Measurements from ENCODE around the gene LIG1. TPM values are rescaled to one million over a fixed set of nuclear protein-coding genes. Genes with fewer than 3 reads are reported as not detected.
A peak's percentile ranks its signal among the peaks of the same experiment; 100 is the strongest.
"Not testable (repeated sequence)": the region's sequence is repeated elsewhere in the genome, so short reads cannot be mapped to it uniquely, and the experiment has no call there.

LIG1 gene
- total RNA-seq, 2 experiments from 2014 or later, result 172 to 279 TPM

- Histone ChIP-seq H3K27ac (ENCODE audit: low read depth, low read length, poor library complexity, severe bottlenecking) (no peak overlapping the region), H3K4me3 (ENCODE audit: low read depth, low read length, poor library complexity, severe bottlenecking) (no peak overlapping the region), H3K4me2 (ENCODE audit: low read length) (no peak overlapping the region), H4K20me1 (ENCODE audit: insufficient read depth, low read length) (no peaks in the 10 kb centered on the region), H3K36me3 (ENCODE audit: insufficient read depth, low read length) (no peaks in the 10 kb centered on the region), H2AFZ (ENCODE audit: low read length) (no peak overlapping the region), H3K9me2 (ENCODE audit: insufficient read depth, low read length) (no peaks in the 10 kb centered on the region), H3K79me2 (ENCODE audit: insufficient read depth, low read depth, low read length) (no peaks in the 10 kb centered on the region), H3K4me1 (ENCODE audit: insufficient read depth, low read length, poor library complexity, severe bottlenecking) (no peaks in the 10 kb centered on the region), H3K9me3 (ENCODE audit: low read length) (no peaks in the 10 kb centered on the region)
- ChIA-PET POLR2A (interaction anchor here (0.5 kb wide), 1 partner anchor 64 kb away, joined by 3 read pairs; no protein-coding TSS in a partner anchor), CTCF (ENCODE audit: unreplicated experiment) (no interaction called here)
- TF ChIP-seq CTCF (conservative IDR thresholded peaks at IDR 0.05; ENCODE audit: low read length) (peak; percentile 60), EZH2phosphoT487 (IDR thresholded peaks at IDR 0.05; ENCODE audit: borderline replicate concordance, low read depth, low read length) (no peak)
- intact Hi-C loops (cut with micrococcal nuclease; ENCODE audit: unreplicated experiment), result no loop called here
- DNase-seq (ENCODE audit: low spot score), result peak; percentile 11
- no TSS peak for BruUV-seq (replicated peaks)
Observed at GRCh38 chr19:48085904-48086864, 84.0 kb downstream of the LIG1 start.

GRCh38 chr19:48085076-48085475 lies 85.1 kb downstream of the LIG1 start:
- CTCF ChIA-PET (ENCODE audit: unreplicated experiment), result no interaction called here
- H3K36me3 ChIP-seq (ENCODE audit: insufficient read depth, low read length), result no peaks in the 10 kb centered on the region
- no peak for DNase-seq (ENCODE audit: low spot score)
- no peak overlapping the region for H3K4me2 ChIP-seq (ENCODE audit: low read length)
- no peaks in the 10 kb centered on the region for H3K4me1 ChIP-seq (ENCODE audit: insufficient read depth, low read length, poor library complexity, severe bottlenecking)
- intact Hi-C loops (cut with micrococcal nuclease; ENCODE audit: unreplicated experiment), result no loop called here
- no peak overlapping the region for H3K27ac ChIP-seq (ENCODE audit: low read depth, low read length, poor library complexity, severe bottlenecking)
- no peak overlapping the region for H2AFZ ChIP-seq (ENCODE audit: low read length)
- no peak for TF ChIP-seq EZH2phosphoT487 (IDR thresholded peaks at IDR 0.05; ENCODE audit: borderline replicate concordance, low read depth, low read length)
- TF ChIP-seq CTCF (conservative IDR thresholded peaks at IDR 0.05; ENCODE audit: low read length), result no peak
- POLR2A ChIA-PET, result no interaction called here
- H3K9me2 ChIP-seq (ENCODE audit: insufficient read depth, low read length), result no peaks in the 10 kb centered on the region
- no peak overlapping the region for H3K4me3 ChIP-seq (ENCODE audit: low read depth, low read length, poor library complexity, severe bottlenecking)
- BruUV-seq (replicated peaks), result no TSS peak
- no peaks in the 10 kb centered on the region for H3K79me2 ChIP-seq (ENCODE audit: insufficient read depth, low read depth, low read length)
- H4K20me1 ChIP-seq (ENCODE audit: insufficient read depth, low read length), result no peaks in the 10 kb centered on the region
- no peaks in the 10 kb centered on the region for H3K9me3 ChIP-seq (ENCODE audit: low read length)

GRCh38 chr19:48081106-48081505 lies 89.0 kb downstream of the LIG1 start:
- TF ChIP-seq EZH2phosphoT487 (IDR thresholded peaks at IDR 0.05; ENCODE audit: borderline replicate concordance, low read depth, low read length) (no peak), CTCF (conservative IDR thresholded peaks at IDR 0.05; ENCODE audit: low read length) (no peak)
- ChIA-PET CTCF (ENCODE audit: unreplicated experiment) (no interaction called here), POLR2A (no interaction called here)
- no TSS peak for BruUV-seq (replicated peaks)
- no peak for DNase-seq (ENCODE audit: low spot score)
- Histone ChIP-seq H3K9me2 (ENCODE audit: insufficient read depth, low read length) (no peaks in the 10 kb centered on the region), H3K9me3 (ENCODE audit: low read length) (no peaks in the 10 kb centered on the region), H2AFZ (ENCODE audit: low read length) (no peak overlapping the region), H3K4me2 (ENCODE audit: low read length) (no peak overlapping the region), H4K20me1 (ENCODE audit: insufficient read depth, low read length) (no peaks in the 10 kb centered on the region), H3K4me3 (ENCODE audit: low read depth, low read length, poor library complexity, severe bottlenecking) (no peak overlapping the region), H3K36me3 (ENCODE audit: insufficient read depth, low read length) (no peaks in the 10 kb centered on the region), H3K79me2 (ENCODE audit: insufficient read depth, low read depth, low read length) (no peaks in the 10 kb centered on the region), H3K27ac (ENCODE audit: low read depth, low read length, poor library complexity, severe bottlenecking) (no peak overlapping the region), H3K4me1 (ENCODE audit: insufficient read depth, low read length, poor library complexity, severe bottlenecking) (no peaks in the 10 kb centered on the region)
- intact Hi-C loops (cut with micrococcal nuclease; ENCODE audit: unreplicated experiment), result no loop called here

GRCh38 chr19:48070177-48070769 lies 99.9 kb downstream of the LIG1 start:
- H4K20me1 ChIP-seq (ENCODE audit: insufficient read depth, low read length); CTCF ChIA-PET (ENCODE audit: unreplicated experiment); BruUV-seq (replicated peaks); H3K4me3 ChIP-seq (ENCODE audit: low read depth, low read length, poor library complexity, severe bottlenecking); POLR2A ChIA-PET; DNase-seq (ENCODE audit: low spot score); intact Hi-C loops (cut with micrococcal nuclease; ENCODE audit: unreplicated experiment); H2AFZ ChIP-seq (ENCODE audit: low read length); H3K36me3 ChIP-seq (ENCODE audit: insufficient read depth, low read length); H3K79me2 ChIP-seq (ENCODE audit: insufficient read depth, low read depth, low read length); H3K27ac ChIP-seq (ENCODE audit: low read depth, low read length, poor library complexity, severe bottlenecking); H3K4me1 ChIP-seq (ENCODE audit: insufficient read depth, low read length, poor library complexity, severe bottlenecking); H3K4me2 ChIP-seq (ENCODE audit: low read length); H3K9me3 ChIP-seq (ENCODE audit: low read length); H3K9me2 ChIP-seq (ENCODE audit: insufficient read depth, low read length): not testable (repeated sequence)
